ENCODE results near the gene VSTM2L.

DNA sequence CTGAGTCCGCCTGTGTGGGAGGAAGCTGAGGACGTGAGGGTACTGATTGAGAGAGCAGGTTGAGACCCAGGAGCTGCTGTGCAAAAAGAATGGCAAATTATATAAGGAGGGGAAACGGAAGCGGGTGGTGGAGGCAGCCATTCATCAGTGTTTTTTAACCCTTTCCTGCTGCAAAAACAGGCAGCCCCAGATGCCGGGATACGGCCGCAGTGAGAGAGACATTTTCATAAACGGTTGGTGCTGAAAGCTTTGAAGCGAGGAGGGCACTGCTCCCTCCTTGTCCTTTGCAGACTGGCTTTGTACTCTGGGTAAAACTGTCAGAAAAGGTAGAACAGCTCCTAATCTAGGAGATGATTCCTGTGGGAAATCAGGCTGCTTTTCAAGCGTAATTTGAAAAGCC is 74.0 kb downstream of the VSTM2L start:
- TF ChIP-seq NR2C2 (CRISPR knock-in tag; IDR thresholded peaks at IDR 0.05) (no peak), NR2C2 (tag; IDR thresholded peaks at IDR 0.05) (no peak), RAD21 (CRISPR knock-in tag; conservative IDR thresholded peaks at IDR 0.05 in 1 of 2, IDR thresholded peaks at IDR 0.05 in 1 of 2) (no peak), MBD2 (IDR thresholded peaks at IDR 0.05; ENCODE audit: borderline replicate concordance, low read depth) (no peak), MAFK (IDR thresholded peaks at IDR 0.05; ENCODE audit: low read length) (no peak), ZNF197 (CRISPR knock-in tag; IDR thresholded peaks at IDR 0.05; ENCODE audit: low read depth) (no peak), SRF (CRISPR knock-in tag; IDR thresholded peaks at IDR 0.05) (no peak)

Measured in K562 (cell line).